ENCODE results near the gene TP53I13. TPM values are rescaled to one million over a fixed set of nuclear protein-coding genes. Genes with fewer than 3 reads are reported as not detected.
"Not testable (repeated sequence)": the region's sequence is repeated elsewhere in the genome, so short reads cannot be mapped to it uniquely, and the experiment has no call there.

The TP53I13 gene
- total RNA-seq, 2 experiments from 2014 or later, result 37.7 to 41.5 TPM

GRCh38 chr17:29557739-29558116 is 10.8 kb upstream of the TP53I13 start:
- Mint-ChIP-seq H3K27me3 (no peaks in the 10 kb centered on the region), H3K4me3 (no peak overlapping the region), H3K36me3 (ENCODE audit: low read depth) (peaks cover 11% of the 10 kb centered on the region), H3K9me3 (ENCODE audit: low read depth) (no peaks in the 10 kb centered on the region), H3K27ac (no peak overlapping the region), H3K4me1 (peaks cover 14% of the 10 kb centered on the region)
- DNase-seq (no peak), ATAC-seq (peak; percentile 78)
- intact Hi-C loops (cut with DNase I, micrococcal nuclease), result no loop called here
- POLR2A ChIA-PET, result no interaction called here
- CTCF ChIA-PET, result no interaction called here

GRCh38 chr17:29558139-29558538 is 10.4 kb upstream of the TP53I13 start:
- CTCF ChIA-PET, result interaction anchor here (1.2 kb wide), 1 partner anchor 188 kb away, joined by 4 read pairs; no protein-coding TSS in a partner anchor
- H3K27ac Mint-ChIP-seq; POLR2A ChIA-PET; ATAC-seq; DNase-seq; H3K4me3 Mint-ChIP-seq; H3K27me3 Mint-ChIP-seq; H3K9me3 Mint-ChIP-seq (ENCODE audit: low read depth); intact Hi-C loops (cut with DNase I, micrococcal nuclease): not testable (repeated sequence)
- H3K4me1 Mint-ChIP-seq, result peaks cover 14% of the 10 kb centered on the region
- H3K36me3 Mint-ChIP-seq (ENCODE audit: low read depth), result peaks cover 13% of the 10 kb centered on the region

GRCh38 chr17:29559640-29560039 is 8.9 kb upstream of the TP53I13 start:
- ChIA-PET POLR2A (no interaction called here), CTCF (interaction anchor here (1.2 kb wide), 1 partner anchor 190 kb away, joined by 4 read pairs; no protein-coding TSS in a partner anchor)
- intact Hi-C loops (cut with DNase I, micrococcal nuclease), result loop anchor here in 1 of 2 experiments (10.0 kb wide), 1 partner anchor 185 kb away; no protein-coding TSS in a partner anchor
- Mint-ChIP-seq H3K27ac (no peak overlapping the region), H3K9me3 (ENCODE audit: low read depth) (no peaks in the 10 kb centered on the region), H3K36me3 (ENCODE audit: low read depth) (peaks cover 13% of the 10 kb centered on the region), H3K4me3 (no peak overlapping the region), H3K4me1 (peaks cover 21% of the 10 kb centered on the region), H3K27me3 (no peaks in the 10 kb centered on the region)
- ATAC-seq, result no peak
- no peak for DNase-seq

- no peak for ATAC-seq
- POLR2A ChIA-PET, result no interaction called here
- H3K4me1 Mint-ChIP-seq, result peaks cover 23% of the 10 kb centered on the region
- peaks cover 13% of the 10 kb centered on the region for H3K36me3 Mint-ChIP-seq (ENCODE audit: low read depth)
- H3K9me3 Mint-ChIP-seq (ENCODE audit: low read depth), result no peaks in the 10 kb centered on the region
- no peaks in the 10 kb centered on the region for H3K27me3 Mint-ChIP-seq
- intact Hi-C loops (cut with DNase I, micrococcal nuclease), result loop anchor here in 1 of 2 experiments (10.0 kb wide), 1 partner anchor 186 kb away; no protein-coding TSS in a partner anchor
- CTCF ChIA-PET, result no interaction called here
- H3K4me3 Mint-ChIP-seq, result no peak overlapping the region
- H3K27ac Mint-ChIP-seq, result no peak overlapping the region
- DNase-seq, result no peak
Observed at GRCh38 chr17:29560316-29560715, 8.2 kb upstream of the TP53I13 start.

GRCh38 chr17:29561554-29562517 is 6.7 kb upstream of the TP53I13 start:
- no peak overlapping the region for H3K4me3 Mint-ChIP-seq
- H3K27ac Mint-ChIP-seq, result no peak overlapping the region
- POLR2A ChIA-PET, result no interaction called here
- intact Hi-C loops (cut with DNase I, micrococcal nuclease), result loop anchor here in 1 of 2 experiments (10.0 kb wide), 1 partner anchor 187 kb away; no protein-coding TSS in a partner anchor
- no peaks in the 10 kb centered on the region for H3K27me3 Mint-ChIP-seq
- peaks cover 15% of the 10 kb centered on the region for H3K36me3 Mint-ChIP-seq (ENCODE audit: low read depth)
- H3K9me3 Mint-ChIP-seq (ENCODE audit: low read depth), result no peaks in the 10 kb centered on the region
- ATAC-seq (no peak), DNase-seq (no peak)
- H3K4me1 Mint-ChIP-seq, result peaks cover 27% of the 10 kb centered on the region
- CTCF ChIA-PET, result interaction anchor here (0.6 to 1.0 kb wide), 3 partner anchors 12 to 56 kb away, joined by 3 read pairs; no protein-coding TSS in a partner anchor

- Mint-ChIP-seq H3K36me3 (ENCODE audit: low read depth) (peaks cover 15% of the 10 kb centered on the region), H3K27ac (no peak overlapping the region), H3K4me3 (no peak overlapping the region), H3K4me1 (peaks cover 20% of the 10 kb centered on the region), H3K27me3 (no peaks in the 10 kb centered on the region), H3K9me3 (ENCODE audit: low read depth) (no peaks in the 10 kb centered on the region)
- ATAC-seq (no peak), DNase-seq (no peak)
- ChIA-PET POLR2A (no interaction called here), CTCF (interaction anchor here (0.6 to 1.0 kb wide), 5 partner anchors 11 to 382 kb away, joined by 3 read pairs; partner anchors contain the start of gene MYO18A)
- intact Hi-C loops (cut with DNase I, micrococcal nuclease), result loop anchor here in 1 of 2 experiments (10.0 kb wide), 1 partner anchor 188 kb away; no protein-coding TSS in a partner anchor
Observed at GRCh38 chr17:29562615-29563014, 5.9 kb upstream of the TP53I13 start.

- ATAC-seq (no peak), DNase-seq (no peak)
- Mint-ChIP-seq H3K9me3 (ENCODE audit: low read depth) (no peaks in the 10 kb centered on the region), H3K4me3 (no peak overlapping the region), H3K27ac (no peak overlapping the region), H3K27me3 (no peaks in the 10 kb centered on the region), H3K4me1 (peaks cover 14% of the 10 kb centered on the region), H3K36me3 (ENCODE audit: low read depth) (peaks cover 15% of the 10 kb centered on the region)
- intact Hi-C loops (cut with DNase I, micrococcal nuclease), result loop anchor here in 1 of 2 experiments (10.0 kb wide), 1 partner anchor 189 kb away; no protein-coding TSS in a partner anchor
- ChIA-PET CTCF (interaction anchor here (0.9 kb wide), 1 partner anchor 29 kb away, joined by 3 read pairs; no protein-coding TSS in a partner anchor), POLR2A (no interaction called here)
Observed at GRCh38 chr17:29563816-29564215, 4.7 kb upstream of the TP53I13 start.

- Mint-ChIP-seq H3K4me3 (peak overlapping the region; percentile 97), H3K27me3 (no peaks in the 10 kb centered on the region), H3K27ac (peak overlapping the region; percentile 87), H3K4me1 (peaks cover 25% of the 10 kb centered on the region), H3K36me3 (ENCODE audit: low read depth) (peaks cover 18% of the 10 kb centered on the region), H3K9me3 (ENCODE audit: low read depth) (no peaks in the 10 kb centered on the region)
- DNase-seq (peak; percentile 80), ATAC-seq (peak; percentile 12)
- ChIA-PET CTCF (interaction anchor here (0.5 to 13.5 kb wide), 8 partner anchors 27 to 1329 kb away, joined by 3 to 93 read pairs (median 4); partner anchors contain the start of gene ANKRD13B), POLR2A (interaction anchor here (1.0 to 2.8 kb wide), 3 partner anchors 25 to 50 kb away, joined by 3 to 11 read pairs (median 3); no protein-coding TSS in a partner anchor)
- intact Hi-C loops (cut with DNase I, micrococcal nuclease), result loop anchor here (2.0 to 10.0 kb wide), 8 partner anchors 175 to 904 kb away; partner anchors contain the start of genes NEK8 (in 1 of the 2), NUFIP2 (in 1 of the 2), SDF2 (in 1 of the 2) and SUPT6H (in 1 of the 2)
Observed at GRCh38 chr17:29565643-29566472, 2.6 kb upstream of the TP53I13 start.

GRCh38 chr17:29566473-29567303 is 1.8 kb upstream of the TP53I13 start, which contains the start of gene ABHD15:
ABHD15 (minus strand) TSS chr17:29567037; CDS start chr17:29566966, 71 bp downstream.
- peak within 1 kb of the TSS; percentile 97 for H3K4me3 Mint-ChIP-seq
- ATAC-seq (peak; percentile 36), DNase-seq (peak; percentile 79)
- no peaks in the 10 kb centered on the region for H3K9me3 Mint-ChIP-seq (ENCODE audit: low read depth)
- peak within 1 kb of the TSS; percentile 96 for H3K27ac Mint-ChIP-seq
- intact Hi-C loops (cut with DNase I, micrococcal nuclease), result loop anchor here (1.0 to 10.0 kb wide), 9 partner anchors 176 to 904 kb away; partner anchors contain the start of genes TAOK1 (in 2 of the 2), NEK8 (in 1 of the 2), NUFIP2 (in 1 of the 2) and SDF2 (in 1 of the 2)
- H3K27me3 Mint-ChIP-seq, result no peaks in the 10 kb centered on the region
- POLR2A ChIA-PET, result interaction anchor here (0.7 to 2.8 kb wide), 4 partner anchors 24 to 276 kb away, joined by 3 to 11 read pairs (median 3); no protein-coding TSS in a partner anchor
- H3K4me1 Mint-ChIP-seq, result peaks cover 25% of the 10 kb centered on the region
- H3K36me3 Mint-ChIP-seq (ENCODE audit: low read depth), result peaks cover 17% of the 10 kb centered on the region
- CTCF ChIA-PET, result interaction anchor here (1.0 to 13.5 kb wide), 8 partner anchors 14 to 274 kb away, joined by 3 to 93 read pairs (median 4); partner anchors contain the start of gene ANKRD13B

GRCh38 chr17:29567304-29567553 is 1.3 kb upstream of the TP53I13 start:
- Mint-ChIP-seq H3K27ac (peak overlapping the region; percentile 42), H3K4me3 (peak overlapping the region; percentile 97), H3K9me3 (ENCODE audit: low read depth) (no peaks in the 10 kb centered on the region), H3K27me3 (no peaks in the 10 kb centered on the region), H3K4me1 (peaks cover 25% of the 10 kb centered on the region), H3K36me3 (ENCODE audit: low read depth) (peaks cover 12% of the 10 kb centered on the region)
- ATAC-seq, result peak; percentile 3
- POLR2A ChIA-PET, result interaction anchor here (1.3 to 2.8 kb wide), 2 partner anchors 24 to 49 kb away, joined by 3 to 11 read pairs; no protein-coding TSS in a partner anchor
- DNase-seq, result no peak
- CTCF ChIA-PET, result interaction anchor here (1.0 to 13.5 kb wide), 8 partner anchors 14 to 272 kb away, joined by 3 to 93 read pairs (median 4); partner anchors contain the start of gene ANKRD13B
- intact Hi-C loops (cut with DNase I, micrococcal nuclease), result loop anchor here (1.0 to 10.0 kb wide), 9 partner anchors 176 to 905 kb away; partner anchors contain the start of genes TAOK1 (in 2 of the 2), NEK8 (in 1 of the 2), NUFIP2 (in 1 of the 2) and SDF2 (in 1 of the 2)
